Measurements from ENCODE around the gene CELF2. TPM values are rescaled to one million over a fixed set of nuclear protein-coding genes. Genes with fewer than 3 reads are reported as not detected.

CELF2 gene
- 54.3 TPM for total RNA-seq

DNA sequence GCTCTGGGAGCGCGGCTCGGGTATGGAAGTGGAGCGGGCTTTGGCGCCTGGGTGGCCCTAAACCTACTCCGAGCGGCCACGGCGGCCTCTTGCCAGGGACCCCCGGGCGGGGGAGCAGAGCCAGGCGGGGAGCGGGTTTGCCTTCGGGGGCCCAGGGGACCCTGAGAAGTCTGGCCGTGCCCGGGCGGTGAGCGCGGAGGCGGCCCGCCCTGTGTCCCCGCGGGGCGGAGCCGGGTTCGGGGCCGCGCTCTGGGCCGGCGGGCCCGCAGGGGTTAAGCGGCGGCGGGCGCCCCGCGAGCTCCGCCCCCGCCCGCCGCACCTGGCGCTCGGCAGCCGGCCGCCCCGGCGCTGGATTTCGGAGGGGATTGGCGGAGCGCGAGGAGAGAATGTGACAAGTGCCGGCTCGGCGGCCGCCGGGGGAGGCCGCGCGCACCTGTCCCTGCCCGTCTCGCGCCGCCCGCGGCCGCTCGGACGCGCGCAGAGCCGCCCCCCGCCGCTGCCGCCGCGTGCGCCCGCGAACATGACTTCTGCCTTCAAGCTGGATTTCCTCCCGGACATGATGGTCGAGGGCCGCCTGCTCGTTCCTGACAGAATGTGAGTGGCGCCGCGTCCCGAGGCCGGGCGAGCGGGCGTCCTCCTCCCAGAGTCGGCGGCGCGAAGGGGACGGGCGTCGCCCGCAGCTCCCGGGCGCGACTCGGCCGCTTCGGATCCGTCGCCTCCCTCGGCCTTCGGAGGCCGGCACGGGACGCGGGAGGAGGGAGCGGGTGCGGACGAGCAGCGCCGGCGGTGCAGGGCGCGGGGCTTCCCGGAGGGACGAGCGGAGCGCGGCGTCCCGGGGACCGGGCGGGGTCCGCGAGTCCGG, at the start of gene CELF2:
TSS of gene CELF2 (plus strand) at position 303 of the 862 bp plus-strand sequence. CDS start at position 521, 218 bp downstream.
- Histone ChIP-seq H3K4me1 (peaks cover 17% of the 10 kb centered on the region), H3K36me3 (no peaks in the 10 kb centered on the region), H3K27me3 (no peaks in the 10 kb centered on the region), H3K9me3 (no peaks in the 10 kb centered on the region), H3K4me3 (peak within 1 kb of the TSS; percentile 66 to 85), H3K27ac (peak within 1 kb of the TSS; percentile 61)
- intact Hi-C loops (cut with DNase I): no loop called here
- DNase-seq (ENCODE audit: extremely low spot score in 2 of 2): no peak
- TF ChIP-seq, protein P1, sequence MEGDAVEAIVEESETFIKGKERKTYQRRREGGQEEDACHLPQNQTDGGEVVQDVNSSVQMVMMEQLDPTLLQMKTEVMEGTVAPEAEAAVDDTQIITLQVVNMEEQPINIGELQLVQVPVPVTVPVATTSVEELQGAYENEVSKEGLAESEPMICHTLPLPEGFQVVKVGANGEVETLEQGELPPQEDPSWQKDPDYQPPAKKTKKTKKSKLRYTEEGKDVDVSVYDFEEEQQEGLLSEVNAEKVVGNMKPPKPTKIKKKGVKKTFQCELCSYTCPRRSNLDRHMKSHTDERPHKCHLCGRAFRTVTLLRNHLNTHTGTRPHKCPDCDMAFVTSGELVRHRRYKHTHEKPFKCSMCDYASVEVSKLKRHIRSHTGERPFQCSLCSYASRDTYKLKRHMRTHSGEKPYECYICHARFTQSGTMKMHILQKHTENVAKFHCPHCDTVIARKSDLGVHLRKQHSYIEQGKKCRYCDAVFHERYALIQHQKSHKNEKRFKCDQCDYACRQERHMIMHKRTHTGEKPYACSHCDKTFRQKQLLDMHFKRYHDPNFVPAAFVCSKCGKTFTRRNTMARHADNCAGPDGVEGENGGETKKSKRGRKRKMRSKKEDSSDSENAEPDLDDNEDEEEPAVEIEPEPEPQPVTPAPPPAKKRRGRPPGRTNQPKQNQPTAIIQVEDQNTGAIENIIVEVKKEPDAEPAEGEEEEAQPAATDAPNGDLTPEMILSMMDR (IDR thresholded peaks at IDR 0.05): no peak
- TF ChIP-seq POLR2A (IDR thresholded peaks at IDR 0.05) (no peak), POLR2AphosphoS5 (IDR thresholded peaks at IDR 0.05; ENCODE audit: insufficient read depth in 1 of 2, low read depth in 1 of 2) (no peak)

DNA sequence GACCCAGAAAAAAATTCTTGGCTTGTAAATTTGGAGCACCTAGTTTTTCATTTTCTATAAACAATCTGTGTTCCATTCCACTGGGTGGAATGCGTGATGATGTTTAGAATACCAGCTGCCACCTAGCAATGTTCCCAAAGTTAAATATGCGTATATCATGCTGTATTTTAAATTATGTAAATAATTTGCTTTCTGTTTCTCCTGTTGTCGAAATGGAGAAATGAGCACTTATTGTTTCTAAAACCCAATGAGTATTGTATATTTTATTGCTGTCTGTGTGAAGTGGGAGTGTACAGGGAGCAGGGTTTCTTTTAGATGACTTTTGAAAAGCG, 49.4 kb upstream of the CELF2 start:
- Histone ChIP-seq H3K27ac (no peak overlapping the region), H3K36me3 (no peaks in the 10 kb centered on the region), H3K4me1 (no peaks in the 10 kb centered on the region), H3K27me3 (no peaks in the 10 kb centered on the region), H3K4me3 (no peak overlapping the region), H3K9me3 (no peaks in the 10 kb centered on the region)
- no peak for DNase-seq (ENCODE audit: extremely low spot score in 2 of 2)
- intact Hi-C loops (cut with DNase I): no loop called here
- TF ChIP-seq, protein P1 (IDR thresholded peaks at IDR 0.05): no peak
- no peak for TF ChIP-seq POLR2A (IDR thresholded peaks at IDR 0.05)
- TF ChIP-seq POLR2AphosphoS5 (IDR thresholded peaks at IDR 0.05; ENCODE audit: insufficient read depth in 1 of 2, low read depth in 1 of 2): no peak

DNA sequence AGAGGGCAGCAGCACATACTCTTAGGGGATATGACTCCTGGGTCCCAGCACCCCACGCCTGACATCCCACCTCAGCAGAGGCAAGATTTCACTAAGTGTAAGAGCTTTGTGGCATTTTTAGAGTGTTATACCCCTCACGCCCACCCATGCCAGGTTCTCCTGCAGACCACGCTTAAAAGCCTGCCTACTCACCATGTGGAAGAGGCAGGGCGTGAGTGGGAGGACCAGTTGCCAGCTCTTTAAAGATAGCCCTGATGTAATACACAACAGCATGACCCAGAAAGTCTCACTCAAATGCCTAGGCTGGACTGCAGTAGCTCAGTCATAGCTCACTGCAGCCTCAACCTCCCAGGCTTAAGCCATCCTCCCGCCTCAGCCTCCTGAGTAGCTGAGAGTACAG, 44.4 kb upstream of the CELF2 start:
- Histone ChIP-seq H3K9me3 (no peaks in the 10 kb centered on the region), H3K36me3 (no peaks in the 10 kb centered on the region), H3K4me3 (no peak overlapping the region), H3K27me3 (no peaks in the 10 kb centered on the region), H3K27ac (no peak overlapping the region), H3K4me1 (no peaks in the 10 kb centered on the region)
- intact Hi-C loops (cut with DNase I): no loop called here
- no peak for DNase-seq (ENCODE audit: extremely low spot score in 2 of 2)
- TF ChIP-seq, protein P1 (IDR thresholded peaks at IDR 0.05): no peak
- TF ChIP-seq POLR2A (IDR thresholded peaks at IDR 0.05) (no peak), POLR2AphosphoS5 (IDR thresholded peaks at IDR 0.05; ENCODE audit: insufficient read depth in 1 of 2, low read depth in 1 of 2) (no peak)

DNA sequence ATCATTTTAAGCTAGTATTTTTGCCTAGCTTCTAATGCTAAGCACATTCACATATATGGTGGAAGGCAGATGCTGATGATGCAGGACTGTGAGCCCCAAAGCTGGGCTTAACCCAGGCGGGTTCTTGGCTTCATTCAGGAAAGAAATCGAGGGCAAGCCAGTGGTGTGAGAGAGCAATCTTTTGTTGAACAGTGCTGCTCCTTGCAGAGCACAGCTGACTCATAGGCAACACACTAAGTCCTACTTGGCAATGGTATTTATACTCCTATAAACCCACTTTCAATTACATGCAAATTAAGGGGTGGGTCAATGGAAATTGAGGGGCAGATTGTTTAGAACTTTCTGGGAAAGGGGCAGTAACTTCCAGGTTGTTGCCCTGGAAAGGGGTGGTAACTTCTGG, 42.0 kb upstream of the CELF2 start:
- H3K9me3 ChIP-seq: no peaks in the 10 kb centered on the region
- TF ChIP-seq POLR2A (IDR thresholded peaks at IDR 0.05) (no peak), POLR2AphosphoS5 (IDR thresholded peaks at IDR 0.05; ENCODE audit: insufficient read depth in 1 of 2, low read depth in 1 of 2) (no peak)
- TF ChIP-seq, protein P1 (IDR thresholded peaks at IDR 0.05): no peak
- intact Hi-C loops (cut with DNase I): no loop called here
- H3K4me3 ChIP-seq: no peak overlapping the region
- no peak overlapping the region for H3K27ac ChIP-seq
- no peaks in the 10 kb centered on the region for H3K36me3 ChIP-seq
- no peaks in the 10 kb centered on the region for H3K4me1 ChIP-seq
- DNase-seq (ENCODE audit: extremely low spot score in 2 of 2): no peak
- H3K27me3 ChIP-seq: no peaks in the 10 kb centered on the region

DNA sequence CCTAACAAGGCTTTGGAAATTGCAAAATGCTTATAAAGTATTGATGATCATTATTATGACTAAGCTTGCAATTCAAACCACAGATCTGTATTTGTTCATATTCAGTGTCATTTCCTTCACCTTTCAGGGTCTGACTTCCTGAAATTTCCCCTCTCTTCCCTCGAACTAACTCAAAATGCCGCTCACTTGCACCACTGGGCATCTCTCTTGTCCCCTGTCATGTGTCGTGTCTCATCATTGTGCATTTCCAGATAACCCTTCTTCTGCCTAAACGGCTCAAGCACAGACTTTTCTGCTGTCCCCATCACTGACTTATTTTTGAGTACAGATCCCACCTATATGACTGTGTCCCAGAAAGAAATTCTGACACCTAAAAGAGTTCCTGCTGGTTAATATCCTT, 41.0 kb upstream of the CELF2 start:
- H3K4me1 ChIP-seq: no peaks in the 10 kb centered on the region
- no peaks in the 10 kb centered on the region for H3K9me3 ChIP-seq
- TF ChIP-seq, protein P1 (IDR thresholded peaks at IDR 0.05): no peak
- no peak for TF ChIP-seq POLR2A (IDR thresholded peaks at IDR 0.05)
- TF ChIP-seq POLR2AphosphoS5 (IDR thresholded peaks at IDR 0.05; ENCODE audit: insufficient read depth in 1 of 2, low read depth in 1 of 2): no peak
- no peak overlapping the region for H3K4me3 ChIP-seq
- intact Hi-C loops (cut with DNase I): no loop called here
- no peak for DNase-seq (ENCODE audit: extremely low spot score in 2 of 2)
- no peaks in the 10 kb centered on the region for H3K36me3 ChIP-seq
- H3K27me3 ChIP-seq: no peaks in the 10 kb centered on the region
- H3K27ac ChIP-seq: no peak overlapping the region

Data from vagina (tissue), 2 donors.